HEK293 (cell line): Measurements from ENCODE around the gene COMMD7.
A peak's percentile ranks its signal among the peaks of the same experiment; 100 is the strongest.

Experiments used
- ATF2 ChIP-seq: fragments of 450-650 bp; formaldehyde crosslinking; IDR thresholded peaks from 2 replicates; pipeline ENCODE4 v1.5.1; 2016; ENCODE audit warnings: missing biosample characterization, missing genetic modification characterization, low read depth
- BCL11A ChIP-seq: fragments of 450-650 bp; formaldehyde crosslinking; IDR thresholded peaks from 2 replicates; pipeline ENCODE4 v1.5.1; 2016; ENCODE audit warnings: low read depth, missing biosample characterization, missing genetic modification characterization
- EGR2 ChIP-seq: fragments of 450-650 bp; formaldehyde crosslinking; IDR thresholded peaks from 2 replicates; pipeline ENCODE4 v1.5.1; 2016; ENCODE audit warnings: low read depth, missing biosample characterization, missing genetic modification characterization
- GLI4 ChIP-seq: fragments of 450-650 bp; formaldehyde crosslinking; IDR thresholded peaks from 2 replicates; pipeline ENCODE4 v1.5.1; 2016; ENCODE audit warnings: missing biosample characterization, missing genetic modification characterization
- KLF8 ChIP-seq: fragments of 450-650 bp; formaldehyde crosslinking; IDR thresholded peaks from 2 replicates; pipeline ENCODE4 v1.5.1; 2016; ENCODE audit warnings: missing biosample characterization, missing genetic modification characterization
- KLF9 ChIP-seq: fragments of 450-650 bp; formaldehyde crosslinking; IDR thresholded peaks from 2 replicates; pipeline ENCODE4 v1.5.1; 2016; ENCODE audit warnings: missing biosample characterization, missing genetic modification characterization, low read depth
- PRDM2 ChIP-seq: fragments of 450-650 bp; formaldehyde crosslinking; IDR thresholded peaks from 2 replicates; pipeline ENCODE4 v1.5.1; 2016; ENCODE audit warnings: missing biosample characterization, missing genetic modification characterization, borderline replicate concordance
- RBAK ChIP-seq: fragments of 450-650 bp; formaldehyde crosslinking; IDR thresholded peaks from 2 replicates; pipeline ENCODE4 v1.5.1; 2016; ENCODE audit warnings: missing biosample characterization, missing genetic modification characterization
- SCRT1 ChIP-seq: fragments of 450-650 bp; formaldehyde crosslinking; IDR thresholded peaks from 2 replicates; pipeline ENCODE4 v1.5.1; 2016; ENCODE audit warnings: missing biosample characterization, missing genetic modification characterization, borderline replicate concordance
- TRIM28 ChIP-seq: IDR thresholded peaks from 2 replicates; pipeline ENCODE4 v1.6.1; 2011; ENCODE audit warnings: low read length, control low read depth, borderline replicate concordance
- ZBTB26 ChIP-seq: fragments of 450-650 bp; formaldehyde crosslinking; optimal IDR thresholded peaks from 2 replicates; pipeline ENCODE3; 2016; ENCODE audit warnings: missing biosample characterization, mild to moderate bottlenecking, missing genetic modification characterization
- ZFP37 ChIP-seq: fragments of 450-650 bp; formaldehyde crosslinking; IDR thresholded peaks from 2 replicates; pipeline ENCODE4 v1.5.1; 2016; ENCODE audit warnings: missing biosample characterization, missing genetic modification characterization
- ZNF132 ChIP-seq: fragments of 450-650 bp; formaldehyde crosslinking; IDR thresholded peaks from 2 replicates; pipeline ENCODE4 v1.5.1; 2017; ENCODE audit warnings: missing biosample characterization, missing genetic modification characterization, borderline replicate concordance
- ZNF140 ChIP-seq: fragments of 450-650 bp; formaldehyde crosslinking; IDR thresholded peaks from 2 replicates; pipeline ENCODE4 v1.5.1; 2016; ENCODE audit warnings: missing biosample characterization, missing genetic modification characterization
- ZNF24 ChIP-seq: fragments of 450-650 bp; formaldehyde crosslinking; IDR thresholded peaks from 2 replicates; pipeline ENCODE4 v1.5.1; 2016; ENCODE audit warnings: missing biosample characterization, missing genetic modification characterization
- ZNF341 ChIP-seq: fragments of 450-650 bp; formaldehyde crosslinking; IDR thresholded peaks from 2 replicates; pipeline ENCODE4; 2016; ENCODE audit warnings: low read depth, missing biosample characterization, missing genetic modification characterization
- ZNF416 ChIP-seq: fragments of 450-650 bp; formaldehyde crosslinking; IDR thresholded peaks from 2 replicates; pipeline ENCODE4 v1.5.1; 2016; ENCODE audit warnings: missing biosample characterization, missing genetic modification characterization
- ZNF48 ChIP-seq: fragments of 450-650 bp; formaldehyde crosslinking; IDR thresholded peaks from 2 replicates; pipeline ENCODE4 v1.5.1; 2016; ENCODE audit warnings: missing biosample characterization, missing genetic modification characterization
- ZNF501 ChIP-seq: fragments of 450-650 bp; formaldehyde crosslinking; IDR thresholded peaks from 2 replicates; pipeline ENCODE4 v1.5.1; 2016; ENCODE audit warnings: missing biosample characterization, missing genetic modification characterization
- ZNF514 ChIP-seq: fragments of 450-650 bp; formaldehyde crosslinking; IDR thresholded peaks from 2 replicates; pipeline ENCODE4 v1.5.1; 2016; ENCODE audit warnings: missing biosample characterization, missing genetic modification characterization
- ZNF529 ChIP-seq: fragments of 450-650 bp; formaldehyde crosslinking; IDR thresholded peaks from 2 replicates; pipeline ENCODE4 v1.5.1; 2017; ENCODE audit warnings: missing genetic modification characterization, missing biosample characterization; ENCODE audit not compliant: insufficient replicate concordance
- ZNF558 ChIP-seq: fragments of 450-650 bp; formaldehyde crosslinking; IDR thresholded peaks from 2 replicates; pipeline ENCODE4 v1.5.1; 2016; ENCODE audit warnings: missing biosample characterization, missing genetic modification characterization
- ZNF561 ChIP-seq: fragments of 450-650 bp; IDR thresholded peaks from 2 replicates; pipeline ENCODE4 v1.5.1; 2018; ENCODE audit warnings: missing biosample characterization, missing genetic modification characterization, borderline replicate concordance
- ZNF621 ChIP-seq: fragments of 450-650 bp; formaldehyde crosslinking; IDR thresholded peaks from 2 replicates; pipeline ENCODE4 v1.5.1; 2017; ENCODE audit warnings: missing biosample characterization, missing genetic modification characterization
- ZNF658 ChIP-seq: fragments of 450-650 bp; formaldehyde crosslinking; IDR thresholded peaks from 2 replicates; pipeline ENCODE4; 2016; ENCODE audit warnings: missing biosample characterization, missing genetic modification characterization
- ZNF664 ChIP-seq: fragments of 450-650 bp; formaldehyde crosslinking; IDR thresholded peaks from 2 replicates; pipeline ENCODE4 v1.5.1; 2016; ENCODE audit warnings: missing biosample characterization, missing genetic modification characterization
- ZNF704 ChIP-seq: fragments of 450-650 bp; formaldehyde crosslinking; IDR thresholded peaks from 2 replicates; pipeline ENCODE4 v1.5.1; 2016; ENCODE audit warnings: missing biosample characterization, missing genetic modification characterization
- ZNF707 ChIP-seq: fragments of 450-650 bp; formaldehyde crosslinking; IDR thresholded peaks from 2 replicates; pipeline ENCODE4 v1.5.1; 2016; ENCODE audit warnings: missing biosample characterization, missing genetic modification characterization
- ZNF777 ChIP-seq: fragments of 450-650 bp; formaldehyde crosslinking; IDR thresholded peaks from 2 replicates; pipeline ENCODE4 v1.5.1; 2017; ENCODE audit warnings: missing biosample characterization, missing genetic modification characterization, borderline replicate concordance

The COMMD7 gene

GRCh38 chr20:32761831-32762753 is 18.8 kb upstream of the COMMD7 start, which contains the start of gene DNMT3B (continued):
- no peak for TF ChIP-seq ZNF777 (tag by site-specific recombination)
- TF ChIP-seq RBAK, result no peak
- no peak for TF ChIP-seq ZNF416
- TF ChIP-seq ZFP37 (tag by site-specific recombination), result no peak
- no peak; the same call in 1 of the 2 replicates for TF ChIP-seq ZNF341
- no peak for TF ChIP-seq ZNF664 (tag by site-specific recombination)
- TF ChIP-seq ZNF48 (tag by site-specific recombination), result no peak
- TF ChIP-seq SCRT1 (tag by site-specific recombination), result no peak
- peak; percentile 75 for TF ChIP-seq KLF9 (tag by site-specific recombination)
- TF ChIP-seq KLF8 (tag by site-specific recombination), result peak; percentile 76; the same call in 1 of the 2 replicates
- TF ChIP-seq ZNF558 (tag by site-specific recombination), result no peak
- 0 out of 2 replicates have a peak, but pooled peaks have one; percentile 12 for TF ChIP-seq ZNF24 (tag by site-specific recombination)
- TF ChIP-seq EGR2 (tag by site-specific recombination), result 0 out of 2 replicates have a peak, but pooled peaks have one; percentile 4
- TF ChIP-seq ZNF514 (tag by site-specific recombination), result no peak
- TF ChIP-seq ZNF140 (tag by site-specific recombination), result no peak
- TF ChIP-seq BCL11A (tag by site-specific recombination), result no peak
- no peak for TF ChIP-seq GLI4 (tag by site-specific recombination)
- no peak for TF ChIP-seq ZNF658
- no peak for TF ChIP-seq ZNF707 (tag by site-specific recombination)
- TF ChIP-seq ZNF561, result no peak
- TF ChIP-seq ZBTB26 (tag by site-specific recombination), result peak; percentile 16
- TF ChIP-seq ZNF621, result no peak
- TF ChIP-seq ZNF529 (tag by site-specific recombination), result no peak
- no peak for TF ChIP-seq ZNF132 (tag by site-specific recombination)
- TF ChIP-seq ZNF501 (tag by site-specific recombination), result 0 out of 2 replicates have a peak, but pooled peaks have one; percentile 31
- no peak for TF ChIP-seq ZNF704 (tag by site-specific recombination)
- no peak for TF ChIP-seq TRIM28
- TF ChIP-seq PRDM2 (tag by site-specific recombination), result no peak
- TF ChIP-seq ATF2 (tag by site-specific recombination), result no peak
